ENCODE measurements around the gene CHST2.

Gene CHST2

DNA sequence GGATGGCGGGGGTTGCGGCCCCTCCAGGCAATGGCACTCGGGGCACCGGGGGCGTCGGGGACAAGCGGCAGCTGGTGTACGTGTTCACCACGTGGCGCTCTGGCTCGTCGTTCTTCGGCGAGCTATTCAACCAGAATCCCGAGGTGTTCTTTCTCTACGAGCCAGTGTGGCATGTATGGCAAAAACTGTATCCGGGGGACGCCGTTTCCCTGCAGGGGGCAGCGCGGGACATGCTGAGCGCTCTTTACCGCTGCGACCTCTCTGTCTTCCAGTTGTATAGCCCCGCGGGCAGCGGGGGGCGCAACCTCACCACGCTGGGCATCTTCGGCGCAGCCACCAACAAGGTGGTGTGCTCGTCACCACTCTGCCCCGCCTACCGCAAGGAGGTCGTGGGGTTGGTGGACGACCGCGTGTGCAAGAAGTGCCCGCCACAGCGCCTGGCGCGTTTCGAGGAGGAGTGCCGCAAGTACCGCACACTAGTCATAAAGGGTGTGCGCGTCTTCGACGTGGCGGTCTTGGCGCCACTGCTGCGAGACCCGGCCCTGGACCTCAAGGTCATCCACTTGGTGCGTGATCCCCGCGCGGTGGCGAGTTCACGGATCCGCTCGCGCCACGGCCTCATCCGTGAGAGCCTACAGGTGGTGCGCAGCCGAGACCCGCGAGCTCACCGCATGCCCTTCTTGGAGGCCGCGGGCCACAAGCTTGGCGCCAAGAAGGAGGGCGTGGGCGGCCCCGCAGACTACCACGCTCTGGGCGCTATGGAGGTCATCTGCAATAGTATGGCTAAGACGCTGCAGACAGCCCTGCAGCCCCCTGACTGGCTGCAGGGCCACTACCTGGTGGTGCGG lies 1.9 kb downstream of the CHST2 start:
- CTCF ChIA-PET, result interaction anchor here (0.7 to 4.3 kb wide), 20 partner anchors 9 to 559 kb away, joined by 3 to 37 read pairs (median 4); no protein-coding TSS in a partner anchor
- DNase-seq (ENCODE audit: low read depth, low spot score), result no peak
- TF ChIP-seq, protein P1, sequence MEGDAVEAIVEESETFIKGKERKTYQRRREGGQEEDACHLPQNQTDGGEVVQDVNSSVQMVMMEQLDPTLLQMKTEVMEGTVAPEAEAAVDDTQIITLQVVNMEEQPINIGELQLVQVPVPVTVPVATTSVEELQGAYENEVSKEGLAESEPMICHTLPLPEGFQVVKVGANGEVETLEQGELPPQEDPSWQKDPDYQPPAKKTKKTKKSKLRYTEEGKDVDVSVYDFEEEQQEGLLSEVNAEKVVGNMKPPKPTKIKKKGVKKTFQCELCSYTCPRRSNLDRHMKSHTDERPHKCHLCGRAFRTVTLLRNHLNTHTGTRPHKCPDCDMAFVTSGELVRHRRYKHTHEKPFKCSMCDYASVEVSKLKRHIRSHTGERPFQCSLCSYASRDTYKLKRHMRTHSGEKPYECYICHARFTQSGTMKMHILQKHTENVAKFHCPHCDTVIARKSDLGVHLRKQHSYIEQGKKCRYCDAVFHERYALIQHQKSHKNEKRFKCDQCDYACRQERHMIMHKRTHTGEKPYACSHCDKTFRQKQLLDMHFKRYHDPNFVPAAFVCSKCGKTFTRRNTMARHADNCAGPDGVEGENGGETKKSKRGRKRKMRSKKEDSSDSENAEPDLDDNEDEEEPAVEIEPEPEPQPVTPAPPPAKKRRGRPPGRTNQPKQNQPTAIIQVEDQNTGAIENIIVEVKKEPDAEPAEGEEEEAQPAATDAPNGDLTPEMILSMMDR (IDR thresholded peaks at IDR 0.05; ENCODE audit: insufficient read depth, low read length, missing control alignments), result peak; percentile 69
- H3K4me3 ChIP-seq (ENCODE audit: low read depth, low read length), result peak overlapping the region; percentile 83
- POLR2A ChIA-PET, result interaction anchor here (0.5 kb wide), 1 partner anchor 73 kb away, joined by 3 read pairs; no protein-coding TSS in a partner anchor

DNA sequence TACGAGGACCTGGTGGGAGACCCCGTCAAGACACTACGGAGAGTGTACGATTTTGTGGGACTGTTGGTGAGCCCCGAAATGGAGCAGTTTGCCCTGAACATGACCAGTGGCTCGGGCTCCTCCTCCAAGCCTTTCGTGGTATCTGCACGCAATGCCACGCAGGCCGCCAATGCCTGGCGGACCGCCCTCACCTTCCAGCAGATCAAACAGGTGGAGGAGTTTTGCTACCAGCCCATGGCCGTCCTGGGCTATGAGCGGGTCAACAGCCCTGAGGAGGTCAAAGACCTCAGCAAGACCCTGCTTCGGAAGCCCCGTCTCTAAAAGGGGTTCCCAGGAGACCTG lies 2.5 kb downstream of the CHST2 start:
- H3K4me3 ChIP-seq (ENCODE audit: low read depth, low read length), result no peak overlapping the region
- no peak for DNase-seq (ENCODE audit: low read depth, low spot score)
- ChIA-PET POLR2A (no interaction called here), CTCF (interaction anchor here (1.9 to 4.3 kb wide), 5 partner anchors 8 to 552 kb away, joined by 5 to 37 read pairs (median 9); no protein-coding TSS in a partner anchor)
- TF ChIP-seq, protein P1 (IDR thresholded peaks at IDR 0.05; ENCODE audit: insufficient read depth, low read length, missing control alignments), result no peak

- no peak for DNase-seq (ENCODE audit: low read depth, low spot score)
- TF ChIP-seq, protein P1 (IDR thresholded peaks at IDR 0.05; ENCODE audit: insufficient read depth, low read length, missing control alignments), result no peak
- POLR2A ChIA-PET, result no interaction called here
- H3K4me3 ChIP-seq (ENCODE audit: low read depth, low read length), result no peak overlapping the region
- CTCF ChIA-PET, result interaction anchor here (0.8 to 2.2 kb wide), 5 partner anchors 10 to 551 kb away, joined by 3 to 10 read pairs (median 6); no protein-coding TSS in a partner anchor
Measured at GRCh38 chr3:143122608-143123352, 3.2 kb downstream of the CHST2 start.

DNA sequence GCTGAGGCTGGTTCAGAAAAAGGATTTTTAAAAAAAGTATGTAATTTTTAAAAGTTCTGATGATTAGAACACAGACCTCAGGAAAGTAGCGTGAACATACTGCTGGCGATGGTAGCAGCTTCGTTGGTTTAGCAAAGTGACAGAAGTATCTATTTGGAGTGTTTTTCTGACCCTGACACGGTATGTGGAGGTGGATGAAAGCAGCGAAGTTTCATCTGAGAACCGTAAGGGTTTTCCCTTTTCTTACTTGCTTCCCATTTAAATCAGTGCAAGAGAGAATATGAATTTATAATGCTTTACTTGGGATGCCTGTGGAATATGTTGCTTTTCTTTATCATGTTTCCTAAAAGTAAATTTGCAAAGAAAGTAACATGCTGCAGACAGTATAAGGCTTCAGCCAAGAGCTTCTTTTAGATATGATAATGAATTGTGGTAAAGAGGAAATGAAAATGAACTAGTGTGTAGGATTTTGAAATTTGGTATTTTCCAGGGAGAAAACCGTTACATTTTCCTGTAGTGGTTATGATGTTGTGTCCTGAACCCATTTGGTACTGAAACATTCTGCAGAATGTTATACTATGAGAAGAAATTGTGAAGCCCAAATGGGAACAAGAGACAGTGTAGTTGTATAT lies 3.9 kb downstream of the CHST2 start:
- no peak overlapping the region for H3K4me3 ChIP-seq (ENCODE audit: low read depth, low read length)
- TF ChIP-seq, protein P1 (IDR thresholded peaks at IDR 0.05; ENCODE audit: insufficient read depth, low read length, missing control alignments), result no peak
- ChIA-PET CTCF (interaction anchor here (0.8 to 2.3 kb wide), 7 partner anchors 9 to 551 kb away, joined by 3 to 10 read pairs (median 6); no protein-coding TSS in a partner anchor), POLR2A (no interaction called here)
- no peak for DNase-seq (ENCODE audit: low read depth, low spot score)

GRCh38 chr3:143124601-143125520 lies 5.3 kb downstream of the CHST2 start:
- DNase-seq (ENCODE audit: low read depth, low spot score), result no peak
- POLR2A ChIA-PET, result no interaction called here

More at GRCh38 chr3:143124601-143125520, 5.3 kb downstream of the CHST2 start:
- CTCF ChIA-PET, result interaction anchor here (1.7 to 2.3 kb wide), 6 partner anchors 8 to 549 kb away, joined by 6 to 10 read pairs (median 7); no protein-coding TSS in a partner anchor
- TF ChIP-seq, protein P1 (IDR thresholded peaks at IDR 0.05; ENCODE audit: insufficient read depth, low read length, missing control alignments), result no peak
- H3K4me3 ChIP-seq (ENCODE audit: low read depth, low read length), result no peak overlapping the region
